HG03521 (cell line): ENCODE results near the gene NECAB2.

Source experiments
- ATAC-seq: cut with Tn5 transposase; IDR thresholded peaks from one replicate; pipeline ENCODE4 v1.9.1; 2021; ENCODE audit warnings: mild to moderate bottlenecking, moderate library complexity; ENCODE audit not compliant: unreplicated experiment

NECAB2 gene

GRCh38 chr16:83965444-83966152 lies 2.4 kb upstream of the NECAB2 start:
- ATAC-seq = no peak

GRCh38 chr16:83966153-83966696 lies 1.8 kb upstream of the NECAB2 start:
- no peak for ATAC-seq

GRCh38 chr16:83967091-83967490 lies 953 bp upstream of the NECAB2 start:
- no peak for ATAC-seq

GRCh38 chr16:83968306-83968851 lies 335 bp downstream of the NECAB2 start:
- no peak for ATAC-seq

GRCh38 chr16:83968891-83969649 lies 1.0 kb downstream of the NECAB2 start:
- no peak for ATAC-seq

- ATAC-seq = no peak
Observed at GRCh38 chr16:83969771-83970429, 1.9 kb downstream of the NECAB2 start.

GRCh38 chr16:83970430-83970815 lies 2.4 kb downstream of the NECAB2 start:
- no peak for ATAC-seq

GRCh38 chr16:83971165-83972130 lies 3.4 kb downstream of the NECAB2 start:
- no peak for ATAC-seq

- ATAC-seq = no peak
Observed at GRCh38 chr16:83972256-83973008, 4.4 kb downstream of the NECAB2 start.

- no peak for ATAC-seq
Observed at GRCh38 chr16:83973077-83973476, 5.0 kb downstream of the NECAB2 start.

GRCh38 chr16:83973581-83974385 lies 5.7 kb downstream of the NECAB2 start:
- ATAC-seq = no peak

- no peak for ATAC-seq
Observed at GRCh38 chr16:83974475-83974874, 6.4 kb downstream of the NECAB2 start.

GRCh38 chr16:83975590-83976260 lies 7.7 kb downstream of the NECAB2 start:
- no peak for ATAC-seq

GRCh38 chr16:83977056-83977815 lies 9.2 kb downstream of the NECAB2 start:
- no peak for ATAC-seq

GRCh38 chr16:83978401-83978904 lies 10.4 kb downstream of the NECAB2 start:
- ATAC-seq = no peak

GRCh38 chr16:83979441-83979840 lies 11.4 kb downstream of the NECAB2 start:
- ATAC-seq = no peak

- no peak for ATAC-seq
Observed at GRCh38 chr16:83980794-83981193, 12.8 kb downstream of the NECAB2 start.
